Thyroid gland (tissue), 4 donors: ENCODE results near the gene SIPA1L3. TPM values are rescaled to one million over a fixed set of nuclear protein-coding genes. Genes with fewer than 3 reads are reported as not detected.

Source experiments
- DNase-seq, 2 donors: peaks; one replicate each; pipeline ENCODE4 v3.0.0-alpha.2; 2019
- H3K27ac ChIP-seq, 3 donors: fragments of 200-600 bp; sonication (generic); 1 replicate in 2 of 3; 2 replicates in 1 of 3; pipeline ENCODE4 v1.5.1; 2016 to 2019; ENCODE audit warnings: mild to moderate bottlenecking in 1 of 3, moderate library complexity in 1 of 3
- H3K27me3 ChIP-seq: fragments of 200-600 bp; sonication (generic); one replicate; pipeline ENCODE4 v1.5.1; 2019
- H3K36me3 ChIP-seq, 2 donors: fragments of 200-600 bp; sonication (generic); one replicate each; pipeline ENCODE4 v1.5.1; 2016 to 2019
- H3K4me1 ChIP-seq, 2 donors: fragments of 200-600 bp; sonication (generic); one replicate each; pipeline ENCODE4 v1.5.1; 2017 to 2019
- H3K4me3 ChIP-seq, 3 donors: fragments of 200-600 bp; sonication (generic); replicated peaks in 1 of 3; 1 replicate in 2 of 3; 2 replicates in 1 of 3; pipeline ENCODE4 v1.5.1; 2016; ENCODE audit warnings: mild to moderate bottlenecking in 1 of 3
- H3K9me3 ChIP-seq: fragments of 200-600 bp; sonication (generic); one replicate; pipeline ENCODE4 v1.5.1; 2017
- CTCF ChIP-seq, 6 experiments: fragments of 200-600 bp in 3 of 6; fragments of 450-650 bp in 3 of 6; sonication (generic) in 3 of 6; IDR thresholded peaks; one replicate each; pipeline ENCODE4 v1.5.1; 2016 to 2019; ENCODE audit warnings: antibody characterized with exemption in 6 of 6, mild to moderate bottlenecking in 2 of 6, inconsistent platforms in 1 of 6, moderate library complexity in 1 of 6
- POLR2A ChIP-seq, 2 donors: fragments of 450-650 bp; IDR thresholded peaks; one replicate each; pipeline ENCODE4 v1.6.1; 2017; ENCODE audit warnings: antibody characterized with exemption in 2 of 2, mild to moderate bottlenecking in 2 of 2, moderate library complexity in 1 of 2
- WGBS, 2 donors: methylation state at CpG; one replicate each; pipeline ENCODE4 v1.1.5; 2017; 5-methylcytosine and 5-hydroxymethylcytosine counted together
- intact Hi-C: fragments of 100-400 bp; cut with DNase I; formaldehyde crosslinking; loops from one replicate; pipeline ENCODE4 v1.15.1; 2023
- total RNA-seq, 4 donors: library from RNA; depleted of rRNA; stranded (reverse); fragments of >200 nt; gene quantifications; one replicate each; pipeline ENCODE4 v1.2.3, GENCODE V29; 2016

SIPA1L3 gene
- total RNA-seq, 4 donors from 2014 or later = 39.4 to 130 (median 116) TPM

GRCh38 chr19:38133319-38133718 lies 226.3 kb downstream of the SIPA1L3 start:
- H3K36me3 ChIP-seq = no peaks in the 10 kb centered on the region
- H3K4me1 ChIP-seq = no peaks in the 10 kb centered on the region
- WGBS, 2 donors = 91 to 95% methylated on average over 3 of the region's 3 CpGs
- H3K27me3 ChIP-seq = no peaks in the 10 kb centered on the region
- DNase-seq = no peak
- H3K9me3 ChIP-seq = no peaks in the 10 kb centered on the region
- no peak overlapping the region for H3K27ac ChIP-seq
- no peak overlapping the region for H3K4me3 ChIP-seq
- intact Hi-C loops = no loop called here
- TF ChIP-seq CTCF (IDR thresholded peaks at IDR 0.05) = no peak
- no peak for TF ChIP-seq POLR2A (IDR thresholded peaks at IDR 0.05)

- Histone ChIP-seq H3K27ac (no peak overlapping the region), H3K4me1 (no peaks in the 10 kb centered on the region), H3K9me3 (no peaks in the 10 kb centered on the region), H3K27me3 (no peaks in the 10 kb centered on the region), H3K36me3 (no peaks in the 10 kb centered on the region), H3K4me3 (no peak overlapping the region)
- WGBS, 2 donors = 76 to 77% methylated on average over 14 of the region's 14 CpGs
- peak; percentile 8 to 17 for DNase-seq
- TF ChIP-seq POLR2A (IDR thresholded peaks at IDR 0.05) (no peak), CTCF (IDR thresholded peaks at IDR 0.05) (peak in 3 of 6 experiments; percentile 24 to 41 (median 36))
- intact Hi-C loops = no loop called here
Measured at GRCh38 chr19:38134540-38135149, 227.6 kb downstream of the SIPA1L3 start.

- intact Hi-C loops = no loop called here
- no peak for TF ChIP-seq CTCF (IDR thresholded peaks at IDR 0.05)
- TF ChIP-seq POLR2A (IDR thresholded peaks at IDR 0.05) = no peak
- Histone ChIP-seq H3K9me3 (no peaks in the 10 kb centered on the region), H3K27me3 (no peaks in the 10 kb centered on the region), H3K36me3 (no peaks in the 10 kb centered on the region), H3K4me3 (no peak overlapping the region), H3K4me1 (no peaks in the 10 kb centered on the region), H3K27ac (no peak overlapping the region)
- 87 to 91% methylated on average over 21 of the region's 21 CpGs for WGBS, 2 donors
- no peak for DNase-seq
Measured at GRCh38 chr19:38135150-38135998, 228.4 kb downstream of the SIPA1L3 start.

- H3K4me1 ChIP-seq = no peaks in the 10 kb centered on the region
- H3K9me3 ChIP-seq = no peaks in the 10 kb centered on the region
- no peaks in the 10 kb centered on the region for H3K27me3 ChIP-seq
- DNase-seq = no peak
- H3K27ac ChIP-seq = no peak overlapping the region
- H3K36me3 ChIP-seq = peaks cover 4 to 10% of the 10 kb centered on the region in 2 donors
- H3K4me3 ChIP-seq = no peak overlapping the region
- intact Hi-C loops = no loop called here
- WGBS, 2 donors = 81 to 89% methylated on average over 6 of the region's 6 CpGs
- TF ChIP-seq CTCF (IDR thresholded peaks at IDR 0.05) (no peak), POLR2A (IDR thresholded peaks at IDR 0.05) (no peak)
Measured at GRCh38 chr19:38139122-38139521, 232.1 kb downstream of the SIPA1L3 start.

GRCh38 chr19:38141108-38141507 lies 234.1 kb downstream of the SIPA1L3 start:
- TF ChIP-seq CTCF (IDR thresholded peaks at IDR 0.05) (no peak), POLR2A (IDR thresholded peaks at IDR 0.05) (no peak)
- Histone ChIP-seq H3K27me3 (no peaks in the 10 kb centered on the region), H3K27ac (no peak overlapping the region), H3K9me3 (no peaks in the 10 kb centered on the region), H3K4me3 (no peak overlapping the region), H3K36me3 (peaks cover 4 to 17% of the 10 kb centered on the region in 2 donors), H3K4me1 (no peaks in the 10 kb centered on the region)
- no peak for DNase-seq
- intact Hi-C loops = no loop called here
- 93 to 96% methylated on average over 13 of the region's 13 CpGs for WGBS, 2 donors
